ENCODE data around the gene SETDB2. TPM values are rescaled to one million over a fixed set of nuclear protein-coding genes. Genes with fewer than 3 reads are reported as not detected.

Gene SETDB2
- total RNA-seq = 10 to 100 TPM; 11.1 to 11.2 TPM

GRCh38 chr13:49443704-49444523, at the start of gene SETDB2, which contains the start of gene CAB39L:
Gene SETDB2, plus strand, starts transcription at chr13:49444274. Its CDS starts 7,620 bp downstream, at chr13:49451894.
Gene CAB39L, minus strand, starts transcription at chr13:49444064. Its CDS starts 61,154 bp downstream, at chr13:49382910.
- ChIA-PET POLR2A (interaction anchor here (0.6 to 4.7 kb wide), 9 partner anchors 8 to 468 kb away, joined by 3 to 59 read pairs (median 3); partner anchors contain the start of genes ARL11, FNDC3A, PHF11 and RCBTB1), CTCF (no interaction called here)

GRCh38 chr13:49395451-49395865, 48.6 kb upstream of the SETDB2 start:
- POLR2A ChIA-PET = no interaction called here

DNA sequence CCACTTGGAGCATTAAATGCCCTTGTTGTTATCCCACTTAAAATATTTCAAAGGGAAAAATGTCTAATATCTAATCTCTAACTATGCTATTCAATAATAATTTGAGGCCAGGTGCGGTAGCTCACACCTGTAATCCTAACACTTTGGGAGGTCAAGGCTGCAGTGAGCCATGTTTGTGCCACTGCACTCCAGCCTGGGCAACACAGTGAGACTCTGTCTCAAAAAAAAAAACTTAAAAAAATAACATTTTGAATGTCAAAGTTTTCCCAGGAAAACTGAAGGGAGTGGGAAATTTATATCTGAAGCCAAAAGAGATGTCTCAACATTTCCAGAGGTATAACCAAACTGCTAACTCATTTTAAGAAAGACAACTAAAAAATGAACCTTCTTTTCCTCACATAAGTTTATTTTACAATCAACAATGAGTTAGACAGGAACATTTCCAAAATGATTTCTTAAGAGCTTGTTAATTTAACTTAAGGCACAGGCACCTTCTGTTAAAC, 48.1 kb upstream of the SETDB2 start:
- ChIA-PET CTCF (no interaction called here), POLR2A (no interaction called here)

More at GRCh38 chr13:49395451-49395865, 48.6 kb upstream of the SETDB2 start:
- CTCF ChIA-PET = no interaction called here

DNA sequence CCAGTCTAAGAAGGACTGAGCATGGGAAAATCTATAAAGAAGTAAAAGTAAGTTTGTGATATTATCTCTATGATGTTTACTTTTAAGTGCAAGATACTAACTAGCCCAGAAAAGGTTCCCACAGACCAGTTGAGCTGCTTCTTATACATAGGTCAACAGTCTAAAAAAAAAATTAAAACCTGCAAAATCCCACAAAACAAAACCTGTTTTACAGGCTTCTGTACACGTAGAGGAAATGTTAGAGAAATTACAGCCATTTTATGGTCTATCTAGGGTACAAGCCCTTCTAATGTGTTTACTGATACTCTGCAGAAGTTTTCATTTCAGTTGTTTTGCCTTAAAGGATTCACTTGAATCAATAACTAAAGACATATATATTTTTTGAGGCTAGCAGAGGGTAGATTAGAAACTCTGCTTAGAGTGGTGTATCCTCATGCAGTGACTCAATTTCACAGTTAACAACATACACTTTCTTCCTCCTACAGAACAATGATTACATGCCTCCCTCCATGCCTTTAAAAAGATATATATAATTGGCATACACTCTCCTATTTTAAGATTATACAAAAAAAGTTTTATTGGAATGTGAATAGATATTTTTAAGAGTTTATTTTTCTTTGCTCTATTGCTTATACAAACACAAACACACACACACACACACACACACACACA, 44.1 kb upstream of the SETDB2 start:
- ChIA-PET POLR2A (no interaction called here), CTCF (no interaction called here)

DNA sequence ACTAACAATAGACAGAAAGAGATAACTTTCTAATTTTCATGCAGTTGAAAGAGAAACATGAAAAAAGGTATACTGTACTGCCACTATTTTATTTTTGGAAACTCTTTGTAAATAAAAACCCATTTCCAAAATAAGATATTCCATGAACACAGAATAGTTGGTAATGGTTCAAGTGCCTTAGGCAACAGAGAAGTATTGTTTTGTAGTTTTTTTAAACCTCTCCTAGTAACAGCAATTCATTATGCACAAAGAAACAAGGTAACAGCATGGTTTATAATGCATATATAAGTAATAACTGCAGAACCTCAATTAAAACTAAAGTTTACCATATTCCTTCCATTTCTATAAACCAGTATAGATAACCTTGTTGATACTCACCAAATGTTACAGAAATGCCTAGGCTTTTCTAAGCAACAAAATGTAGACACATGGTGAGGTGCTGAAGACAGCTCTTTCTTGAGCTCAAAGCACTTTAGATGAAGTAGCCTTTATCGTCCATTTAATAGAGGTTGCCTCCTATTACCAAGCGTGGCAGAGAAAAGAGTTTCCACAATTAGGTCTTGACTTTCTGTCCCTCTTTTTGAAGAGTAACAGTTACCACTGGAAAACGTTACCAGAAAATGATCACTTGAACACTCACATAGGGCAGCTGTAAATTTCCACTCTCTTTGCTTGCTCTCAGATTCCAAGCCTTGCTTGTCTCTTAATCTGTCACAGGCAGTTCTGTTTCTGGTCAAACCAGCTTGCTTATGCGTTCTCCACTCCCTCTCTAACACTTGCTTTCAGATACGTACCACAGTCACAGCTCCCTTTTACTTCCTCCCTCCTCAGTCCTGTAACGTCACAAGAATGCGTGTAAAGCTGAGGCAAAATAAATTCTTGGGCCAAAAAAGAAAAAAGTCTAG, 43.1 kb upstream of the SETDB2 start:
- CTCF ChIA-PET = interaction anchor here (0.5 kb wide), 1 partner anchor 1538 kb away, joined by 4 read pairs; no protein-coding TSS in a partner anchor
- POLR2A ChIA-PET = no interaction called here

GRCh38 chr13:49403996-49404702, 39.9 kb upstream of the SETDB2 start:
- CTCF ChIA-PET = no interaction called here
- POLR2A ChIA-PET = no interaction called here

- CTCF ChIA-PET = no interaction called here
- POLR2A ChIA-PET = no interaction called here
These were observed 39.4 kb upstream of the SETDB2 start for GRCh38 chr13:49404703-49405020.

- CTCF ChIA-PET = no interaction called here
- POLR2A ChIA-PET = no interaction called here
These were observed 37.0 kb upstream of the SETDB2 start for GRCh38 chr13:49407068-49407467.

GRCh38 chr13:49407936-49408335, 36.1 kb upstream of the SETDB2 start:
- ChIA-PET CTCF (interaction anchor here (0.7 kb wide), 1 partner anchor 29 kb away, joined by 3 read pairs; no protein-coding TSS in a partner anchor), POLR2A (no interaction called here)

- CTCF ChIA-PET = no interaction called here
- POLR2A ChIA-PET = no interaction called here
These were observed 35.1 kb upstream of the SETDB2 start for GRCh38 chr13:49409008-49409407.

DNA sequence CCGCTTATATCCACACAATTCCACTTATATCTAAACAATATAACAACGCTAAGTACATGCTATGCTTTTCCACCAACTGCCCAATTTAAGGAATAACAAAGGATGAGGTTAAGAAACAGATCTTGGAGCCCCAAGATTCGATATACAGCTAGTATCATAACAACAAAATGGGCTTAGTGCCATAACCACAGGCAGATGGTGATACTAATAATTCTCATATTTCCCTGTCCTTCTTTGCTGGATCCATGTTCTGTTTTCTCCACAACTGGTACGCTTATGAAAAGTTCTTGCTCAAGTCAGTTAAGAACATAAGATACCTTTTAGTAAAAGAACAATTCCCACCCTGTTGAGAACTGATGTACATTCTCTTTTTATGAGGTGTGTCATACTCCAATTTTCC, 34.1 kb upstream of the SETDB2 start:
- POLR2A ChIA-PET = no interaction called here
- CTCF ChIA-PET = no interaction called here

DNA sequence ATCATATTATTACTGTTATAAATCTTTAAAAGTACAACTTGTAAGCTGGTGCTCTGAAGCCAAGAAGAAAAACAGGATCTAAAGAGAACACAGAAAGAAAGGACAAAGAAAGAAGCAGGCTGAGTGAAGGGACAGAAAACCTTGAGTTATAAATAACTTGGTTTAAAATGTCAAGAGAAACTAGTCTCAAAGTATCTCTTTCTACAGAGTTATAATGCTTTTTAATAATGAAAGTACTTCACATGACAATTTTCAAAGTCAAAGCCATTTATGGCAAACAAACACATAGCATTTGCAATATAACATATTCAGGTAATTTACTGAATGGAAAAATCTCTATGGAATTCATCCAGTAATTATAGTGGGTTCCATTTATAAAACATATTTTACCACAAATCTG, 33.6 kb upstream of the SETDB2 start:
- ChIA-PET CTCF (no interaction called here), POLR2A (no interaction called here)

- ChIA-PET POLR2A (no interaction called here), CTCF (no interaction called here)
These were observed 32.7 kb upstream of the SETDB2 start for GRCh38 chr13:49411353-49411752.

DNA sequence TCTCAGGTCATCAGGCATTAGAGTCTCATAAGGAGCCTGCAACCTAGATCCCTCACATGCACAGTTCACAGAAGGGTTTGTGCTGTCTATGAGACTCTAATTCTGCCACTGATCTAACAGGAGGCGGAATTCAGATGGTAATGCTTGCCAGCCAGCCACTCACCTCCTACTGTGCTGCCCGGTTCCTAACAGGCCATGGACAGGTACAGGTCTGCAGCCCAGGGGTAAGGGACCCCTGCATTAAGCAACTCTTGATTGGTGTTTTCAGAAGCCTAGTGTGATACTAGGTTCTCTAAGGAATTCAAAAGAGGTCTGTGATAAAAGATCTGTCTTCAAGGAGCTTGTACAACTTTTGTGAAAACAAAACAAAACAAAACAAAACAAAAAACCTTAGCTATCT, 31.3 kb upstream of the SETDB2 start:
- CTCF ChIA-PET = interaction anchor here (0.6 kb wide), 1 partner anchor 51 kb away, joined by 4 read pairs; no protein-coding TSS in a partner anchor
- POLR2A ChIA-PET = no interaction called here

GRCh38 chr13:49417161-49417560, 26.9 kb upstream of the SETDB2 start:
- CTCF ChIA-PET = no interaction called here
- POLR2A ChIA-PET = no interaction called here

DNA sequence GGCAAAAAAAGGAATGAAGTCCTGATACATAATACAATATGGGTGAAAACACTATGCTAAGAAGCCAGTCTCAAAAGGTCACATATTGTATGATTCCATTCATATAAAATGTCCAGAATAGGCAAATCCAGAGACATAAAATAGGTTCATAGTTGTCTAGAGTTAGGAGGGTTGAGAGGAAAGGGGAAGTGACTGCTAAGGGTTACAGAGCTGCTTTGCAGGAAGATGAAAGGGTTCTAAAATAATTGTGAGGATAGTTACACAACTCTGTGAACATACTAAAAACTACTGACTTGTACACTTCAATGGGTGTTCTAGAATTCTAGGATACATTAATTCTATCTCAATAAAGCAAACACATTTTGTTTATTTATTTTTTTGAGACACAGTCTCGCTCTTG, 25.9 kb upstream of the SETDB2 start:
- POLR2A ChIA-PET = no interaction called here
- CTCF ChIA-PET = no interaction called here

GRCh38 chr13:49419276-49419675, 24.8 kb upstream of the SETDB2 start:
- ChIA-PET POLR2A (no interaction called here), CTCF (no interaction called here)

- ChIA-PET POLR2A (no interaction called here), CTCF (interaction anchor here (1.3 kb wide), 1 partner anchor 183 kb away, joined by 3 read pairs; no protein-coding TSS in a partner anchor)
These were observed 22.7 kb upstream of the SETDB2 start for GRCh38 chr13:49421391-49421790.

DNA sequence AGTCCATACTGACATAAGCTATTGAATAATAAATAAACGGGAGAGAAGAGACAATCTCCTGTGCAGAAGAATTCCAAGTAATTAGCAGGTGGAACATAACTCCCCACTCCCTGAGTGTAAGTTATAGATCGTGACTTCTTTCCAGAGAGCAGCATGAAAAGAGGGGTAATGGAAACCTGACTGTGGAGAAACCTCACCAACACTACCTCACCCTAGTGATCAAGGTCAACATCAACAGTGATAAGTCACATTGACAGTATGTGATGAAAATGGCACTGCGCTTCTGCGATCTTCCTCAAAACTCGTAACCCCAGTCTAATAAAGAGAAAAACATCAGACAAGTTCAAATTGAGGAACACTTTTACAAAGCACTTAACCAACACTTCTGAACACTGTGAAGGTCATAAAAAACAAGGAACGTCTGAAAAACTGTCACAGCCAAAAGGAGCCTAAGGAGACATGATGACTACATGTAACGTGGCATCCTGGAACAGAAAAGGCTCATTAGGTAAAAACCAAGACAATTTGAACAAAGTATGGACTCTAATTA, 20.0 kb upstream of the SETDB2 start:
- ChIA-PET POLR2A (no interaction called here), CTCF (no interaction called here)

Data from activated CD8-positive, alpha-beta memory T cell treated with anti-CD3 and anti-CD28 coated beads for 36 hours (primary cell).